HUDEP-2 (cell line): ENCODE results near the gene SQOR.
A peak's percentile ranks its signal among the peaks of the same experiment; 100 is the strongest.
"Not testable (repeated sequence)": the region's sequence is repeated elsewhere in the genome, so short reads cannot be mapped to it uniquely, and the experiment has no call there.

Experiments
- DNase-seq, 76 experiments: peaks; one replicate each; lab custom pipeline; 2025; ENCODE audit not compliant: unreplicated experiment in 76 of 76; lab: John Stamatoyannopoulos, UW

The SQOR gene

GRCh38 chr15:45630917-45631691 is 3.7 kb upstream of the SQOR start:
- DNase-seq, result no peak

DNA sequence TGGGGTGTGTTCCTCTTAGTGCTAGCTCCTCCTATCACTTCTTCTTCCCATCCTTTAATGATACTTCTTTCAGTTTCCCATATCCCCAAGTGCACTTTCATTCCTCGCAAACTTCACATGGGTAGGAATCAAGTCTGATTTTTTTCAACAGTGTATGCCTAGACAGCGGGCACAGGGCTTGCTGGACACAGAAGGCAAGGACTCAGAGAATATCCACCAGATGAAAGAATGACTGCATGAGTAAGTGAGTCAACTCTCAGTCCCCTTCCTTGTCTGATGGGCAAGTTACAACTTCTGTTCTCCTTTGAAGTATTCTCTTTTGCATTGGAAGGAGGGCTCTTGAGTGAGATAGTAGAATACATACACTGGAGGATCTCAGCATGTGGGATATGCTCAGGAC is 3.1 kb upstream of the SQOR start:
- no peak for DNase-seq

DNA sequence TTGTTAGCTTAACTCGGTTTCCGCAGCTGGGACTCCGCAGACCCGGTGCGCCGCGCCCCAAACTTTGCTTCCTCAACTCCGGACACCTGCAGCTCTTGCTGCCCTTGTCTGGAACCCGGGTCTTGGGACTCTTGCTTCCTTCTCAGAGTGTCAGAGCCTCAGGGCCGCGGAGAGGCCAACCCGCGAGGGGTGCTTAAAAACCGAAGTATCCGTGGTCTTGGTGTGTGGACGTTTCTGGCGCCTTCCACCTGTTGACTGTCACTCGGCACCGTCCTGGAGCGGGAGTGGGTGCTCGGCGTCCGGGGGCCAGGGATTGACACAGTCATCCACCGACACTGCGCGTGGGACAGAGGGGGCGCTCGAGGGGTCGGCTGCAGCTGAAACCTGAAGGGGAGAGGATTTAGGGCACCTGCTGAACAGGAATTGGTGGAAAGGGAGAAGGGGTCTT is 386 bp downstream of the SQOR start:
- peak in 10 of 76 experiments; percentile 4 to 52 (median 34) for DNase-seq

DNA sequence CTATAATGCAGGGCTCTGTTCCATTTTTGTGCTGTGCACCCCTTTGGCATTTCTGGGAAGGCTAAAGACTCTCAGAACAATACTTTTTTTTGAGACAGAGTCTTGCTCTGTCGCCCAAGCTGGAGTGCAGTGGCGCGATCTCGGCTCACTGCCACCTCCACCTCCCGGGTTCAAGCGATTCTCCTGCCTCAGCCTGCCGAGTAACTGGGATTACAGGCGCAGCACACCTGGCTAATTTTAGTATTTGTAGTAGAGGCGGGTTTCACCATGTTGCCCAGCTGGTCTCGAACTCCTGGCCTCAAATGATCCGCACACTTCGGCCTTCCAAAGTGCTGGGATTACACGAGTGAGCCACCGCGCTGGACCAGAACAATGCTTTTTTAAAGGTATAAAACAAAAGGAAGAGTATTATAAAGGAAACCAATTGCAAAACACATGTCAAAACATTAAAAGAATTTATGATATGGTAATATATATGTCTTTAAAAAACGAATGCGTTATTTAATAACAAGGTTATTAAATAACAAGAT is 999 bp downstream of the SQOR start:
- no peak for DNase-seq

GRCh38 chr15:45637141-45637540 is 2.3 kb downstream of the SQOR start:
- peak in 5 of 76 experiments; percentile 5 to 12 (median 8) for DNase-seq

DNA sequence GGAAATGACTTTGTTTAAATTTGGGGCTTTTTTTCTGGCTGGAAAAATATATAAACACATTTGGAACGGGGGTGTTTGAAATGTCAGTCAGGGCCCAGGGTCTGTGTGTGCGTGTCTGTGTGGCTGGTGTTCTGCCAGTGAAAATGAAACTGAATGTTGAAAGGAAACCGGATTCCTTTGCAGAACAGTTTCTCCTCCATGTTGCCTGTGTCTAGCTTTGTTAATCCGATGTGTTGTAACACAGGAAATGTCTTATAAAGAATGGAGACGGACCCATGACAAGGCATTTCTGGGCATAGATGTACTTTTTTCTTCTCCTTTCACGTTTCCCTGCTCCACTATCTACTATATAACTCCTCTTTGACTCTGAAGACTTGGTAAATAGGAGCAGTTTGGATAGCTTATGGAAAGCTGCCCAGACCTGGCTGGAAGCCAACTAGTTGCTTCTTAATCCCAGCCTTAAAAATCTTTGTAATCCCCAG is 2.8 kb downstream of the SQOR start:
- peak in 6 of 76 experiments; percentile 4 to 25 (median 8) for DNase-seq

DNA sequence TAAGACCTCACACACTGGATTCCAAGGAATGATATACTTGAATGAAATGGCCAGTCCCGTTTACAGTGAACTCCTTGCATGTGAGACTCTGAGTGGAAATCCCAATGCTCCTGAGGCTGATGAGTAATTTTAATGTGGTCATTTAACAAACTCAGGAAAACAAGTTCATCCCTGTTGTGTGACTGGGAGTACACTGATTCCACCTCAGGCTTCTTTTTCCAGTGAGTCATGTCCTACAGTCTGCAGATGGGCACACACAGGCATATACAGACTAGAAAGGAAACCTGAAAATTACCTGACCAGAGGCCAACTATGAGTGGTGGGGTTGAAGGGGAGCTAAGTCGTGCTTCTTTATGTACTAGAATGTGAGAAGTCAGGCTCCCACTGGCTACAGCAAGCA is 5.8 kb downstream of the SQOR start:
- DNase-seq, result no peak

DNA sequence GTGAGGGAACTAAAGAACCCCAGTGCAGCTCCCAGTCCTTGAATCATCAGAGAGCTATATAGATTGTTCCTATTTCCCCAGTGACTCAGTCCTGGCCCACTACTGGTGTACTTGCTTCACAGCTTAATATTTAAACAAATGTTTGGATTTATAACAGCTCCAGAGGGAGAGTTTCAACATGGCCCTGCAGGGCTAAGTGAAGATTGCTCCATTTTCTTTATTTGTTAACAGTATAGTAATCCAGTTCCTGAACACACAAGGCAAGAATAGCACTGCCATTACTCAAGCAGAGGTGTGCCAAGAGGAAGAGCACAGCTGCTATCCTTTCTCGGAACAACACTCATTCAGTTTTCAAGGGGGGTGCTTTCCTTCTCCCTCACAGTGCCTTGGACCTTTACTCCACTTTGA is 6.5 kb downstream of the SQOR start:
- no peak for DNase-seq

- no peak for DNase-seq
These were observed 7.4 kb downstream of the SQOR start for GRCh38 chr15:45641999-45642932.

DNA sequence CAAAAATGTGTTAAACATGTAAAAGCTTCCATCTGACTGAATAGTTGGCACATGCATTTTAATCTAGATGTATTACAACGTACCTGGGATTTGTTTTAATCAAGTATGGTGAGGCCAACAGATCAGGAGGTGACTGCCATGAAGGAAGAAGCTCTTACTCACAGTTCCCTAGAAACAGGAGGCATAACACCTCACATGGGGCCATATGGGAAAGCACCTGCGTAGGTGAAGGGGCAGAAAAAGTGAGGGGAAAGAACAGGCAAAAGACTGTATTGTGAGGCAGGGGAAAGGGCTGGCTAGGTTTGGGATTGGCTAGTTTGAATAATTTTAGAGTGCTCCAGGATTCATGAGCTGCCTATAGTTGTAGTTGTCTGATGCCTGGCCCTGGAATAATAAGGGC is 9.6 kb downstream of the SQOR start:
- DNase-seq, result no peak

DNA sequence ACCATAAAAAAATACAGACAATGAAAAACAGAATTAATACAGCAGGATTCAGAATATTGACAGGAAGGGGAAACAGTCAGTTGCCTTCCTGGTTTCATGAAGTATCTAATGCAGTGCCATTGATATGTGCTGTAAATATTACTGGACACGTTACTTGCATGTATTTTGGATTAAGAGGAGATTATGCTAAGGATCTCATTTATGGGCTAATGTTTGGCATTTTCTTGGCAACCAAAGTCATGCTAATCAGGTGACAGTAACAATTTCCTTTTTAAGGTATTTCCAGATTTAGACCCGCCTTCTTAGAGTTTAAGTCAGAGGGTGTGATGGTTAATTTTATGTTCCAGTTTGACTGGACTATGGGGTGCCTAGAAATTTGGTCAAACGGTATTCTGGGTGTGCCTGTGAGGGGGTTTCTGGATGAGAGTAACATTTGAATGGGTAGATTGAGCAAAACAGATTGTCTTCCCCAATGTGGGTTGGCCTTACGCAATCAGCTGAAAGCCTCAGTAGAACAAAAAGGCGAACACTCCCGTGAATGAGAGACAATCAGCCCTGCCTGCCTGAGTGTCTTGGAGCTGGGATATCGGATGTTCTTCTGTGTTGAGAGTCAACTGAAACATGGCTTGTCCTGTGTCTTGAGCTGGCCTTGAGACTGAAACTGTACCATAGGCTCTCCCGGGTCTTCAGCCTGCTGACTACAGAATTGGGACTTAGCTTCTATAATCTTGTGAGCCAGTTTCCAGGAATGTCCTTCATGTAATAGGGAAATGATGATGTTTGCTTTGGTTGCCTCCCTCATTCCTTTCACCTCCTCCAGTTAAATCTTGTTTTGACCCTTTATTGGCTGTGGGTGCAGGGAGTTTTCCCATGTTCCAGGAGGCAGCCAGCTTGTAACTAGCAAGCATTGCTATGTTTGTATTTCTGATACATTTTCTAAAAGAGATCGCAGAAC is 10.5 kb downstream of the SQOR start:
- DNase-seq, result no peak

GRCh38 chr15:45646220-45646619 is 11.4 kb downstream of the SQOR start:
- DNase-seq, result no peak

GRCh38 chr15:45647828-45648227 is 13.0 kb downstream of the SQOR start:
- DNase-seq, result no peak

DNA sequence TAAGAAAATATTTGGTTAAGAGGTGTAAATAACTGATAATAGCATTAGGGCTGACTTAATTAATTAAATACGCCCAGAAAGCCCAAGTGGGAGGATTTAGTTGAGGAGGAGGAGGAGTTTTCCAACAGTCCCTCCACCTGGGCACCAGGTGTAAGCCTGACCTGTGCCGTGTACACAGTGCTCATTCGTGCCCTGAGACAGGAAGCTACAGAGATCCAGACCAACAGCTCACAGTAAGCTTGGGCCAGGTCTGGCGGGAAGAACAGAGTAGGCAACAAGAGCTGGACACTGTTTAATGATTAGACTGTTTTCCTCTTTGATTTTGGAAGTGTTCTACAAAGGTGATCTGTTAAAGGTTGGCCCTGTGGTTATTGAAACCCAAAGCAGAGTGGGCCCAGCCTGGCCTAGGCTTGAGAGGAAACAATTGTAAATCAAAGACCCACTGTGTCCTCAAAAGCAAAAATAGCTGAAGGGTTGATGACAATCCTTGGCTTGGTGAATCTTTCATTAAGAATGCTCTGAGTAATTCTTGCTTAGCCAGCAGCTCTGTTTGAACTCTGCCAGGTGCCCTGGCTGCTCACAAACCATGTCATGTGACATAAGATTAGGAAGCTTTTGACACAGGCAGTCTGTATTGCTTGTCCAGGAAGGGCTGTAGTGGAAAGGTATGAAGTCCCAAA is 13.8 kb downstream of the SQOR start:
- no peak for DNase-seq

DNA sequence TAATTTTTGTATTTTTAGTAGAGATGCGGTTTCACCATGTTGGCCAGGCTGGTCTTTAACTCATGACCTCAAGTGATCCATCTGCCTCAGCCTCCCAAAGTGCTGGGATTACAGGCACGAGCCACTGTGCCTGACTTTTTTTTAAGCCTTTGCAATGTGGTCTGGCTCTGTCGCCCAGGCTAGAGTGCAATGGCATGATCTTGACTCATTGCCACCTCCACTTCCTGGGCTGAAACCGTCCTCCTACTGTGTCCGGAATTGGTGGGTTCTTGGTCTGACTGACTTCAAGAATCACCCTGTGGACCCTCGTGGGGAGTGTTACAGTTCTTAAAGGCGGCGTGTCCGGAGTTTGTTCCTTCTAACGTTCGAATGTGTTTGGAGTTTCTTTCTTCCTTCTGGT is 15.2 kb downstream of the SQOR start:
- not testable (repeated sequence) for DNase-seq

- DNase-seq, result no peak
These were observed 16.2 kb downstream of the SQOR start for GRCh38 chr15:45650889-45651525.

- no peak for DNase-seq
These were observed 19.0 kb downstream of the SQOR start for GRCh38 chr15:45653702-45654424.

GRCh38 chr15:45654749-45655148 is 19.9 kb downstream of the SQOR start:
- DNase-seq, result no peak
